Calu3 (cell line): ENCODE data around the gene DMAP1. TPM values are rescaled to one million over a fixed set of nuclear protein-coding genes. Genes with fewer than 3 reads are reported as not detected.

ENCODE experiments used
- BruUV-seq: library from RNA; stranded (reverse); fragments of 400-500 nt; replicated peaks from 2 replicates; lab custom pipeline; 2021; lab: Mats Ljungman, UMichigan
- CTCF ChIA-PET: fragments of 300-600 bp; sonication (Branson Sonifier 250); formaldehyde crosslinking; loops from one replicate; lab custom pipeline; 2022; ENCODE audit warnings: antibody characterized with exemption; lab: Charles Lee
- DNase-seq: peaks from one replicate; pipeline ENCODE4 v3.0.0; 2022
- H3K27ac Mint-ChIP-seq: one replicate; pipeline ENCODE4 v1.8.0; 2022; ENCODE audit warnings: mixed read lengths; ENCODE audit not compliant: unreplicated experiment
- H3K27me3 Mint-ChIP-seq: one replicate; pipeline ENCODE4 v1.8.0; 2022; ENCODE audit warnings: mixed read lengths; ENCODE audit not compliant: unreplicated experiment
- H3K36me3 Mint-ChIP-seq: one replicate; pipeline ENCODE4 v1.8.0; 2022; ENCODE audit warnings: mild to moderate bottlenecking, moderate library complexity, mixed read lengths; ENCODE audit not compliant: insufficient read depth, unreplicated experiment
- H3K4me1 Mint-ChIP-seq: one replicate; pipeline ENCODE4 v1.8.0; 2022; ENCODE audit warnings: mild to moderate bottlenecking, low read depth, mixed read lengths; ENCODE audit not compliant: unreplicated experiment
- H3K4me3 Mint-ChIP-seq: one replicate; pipeline ENCODE4 v1.8.0; 2022; ENCODE audit warnings: mild to moderate bottlenecking, low read depth, moderate library complexity, mixed read lengths; ENCODE audit not compliant: unreplicated experiment
- H3K9me3 Mint-ChIP-seq: one replicate; pipeline ENCODE4 v1.8.0; 2022; ENCODE audit warnings: low read depth, mixed read lengths; ENCODE audit not compliant: unreplicated experiment
- CTCF ChIP-seq: fragments of 200-600 bp; IDR thresholded peaks from one replicate; pipeline ENCODE4 v1.8.0; 2022; ENCODE audit warnings: antibody characterized with exemption; ENCODE audit not compliant: unreplicated experiment
- intact Hi-C: fragments of 100-400 bp; cut with micrococcal nuclease; formaldehyde crosslinking; loops from one replicate; pipeline ENCODE4 v1.10.0; 2022; ENCODE audit not compliant: unreplicated experiment
- total RNA-seq: library from RNA; stranded (reverse); gene quantifications from 2 replicates; pipeline ENCODE4 v1.2.3, GENCODE V29; 2022

Gene DMAP1
- total RNA-seq, 1 experiment from 2014 or later = 42.9 TPM

- Mint-ChIP-seq H3K4me3 (no peak overlapping the region), H3K27me3 (no peaks in the 10 kb centered on the region), H3K36me3 (no peaks in the 10 kb centered on the region), H3K27ac (no peak overlapping the region), H3K4me1 (no peaks in the 10 kb centered on the region), H3K9me3 (no peaks in the 10 kb centered on the region)
- TF ChIP-seq CTCF = no peak
- DNase-seq = no peak
- no TSS peak for BruUV-seq
- CTCF ChIA-PET = no interaction called here
- intact Hi-C loops = no loop called here
These were observed 37.0 kb downstream of the DMAP1 start for GRCh38 chr1:44250068-44250781.

- CTCF ChIA-PET = no interaction called here
- H3K4me3 Mint-ChIP-seq = no peak overlapping the region
- intact Hi-C loops = no loop called here
- H3K36me3 Mint-ChIP-seq = no peaks in the 10 kb centered on the region
- no peaks in the 10 kb centered on the region for H3K27me3 Mint-ChIP-seq
- no peak overlapping the region for H3K27ac Mint-ChIP-seq
- no peak for DNase-seq
- no peaks in the 10 kb centered on the region for H3K4me1 Mint-ChIP-seq
- TF ChIP-seq CTCF = no peak
- no TSS peak for BruUV-seq
- H3K9me3 Mint-ChIP-seq = no peaks in the 10 kb centered on the region
These were observed 38.2 kb downstream of the DMAP1 start for GRCh38 chr1:44251486-44251885.

GRCh38 chr1:44251989-44252671 lies 38.9 kb downstream of the DMAP1 start:
- CTCF ChIA-PET = no interaction called here
- Mint-ChIP-seq H3K9me3 (no peaks in the 10 kb centered on the region), H3K36me3 (no peaks in the 10 kb centered on the region), H3K4me3 (no peak overlapping the region), H3K27ac (no peak overlapping the region), H3K4me1 (no peaks in the 10 kb centered on the region), H3K27me3 (no peaks in the 10 kb centered on the region)
- no peak for DNase-seq
- intact Hi-C loops = no loop called here
- no peak for TF ChIP-seq CTCF
- no TSS peak for BruUV-seq

- CTCF ChIA-PET = interaction anchor here (0.6 kb wide), 1 partner anchor 387 kb away, joined by 4 read pairs; no protein-coding TSS in a partner anchor
- no peaks in the 10 kb centered on the region for H3K4me1 Mint-ChIP-seq
- no peak overlapping the region for H3K27ac Mint-ChIP-seq
- no peaks in the 10 kb centered on the region for H3K36me3 Mint-ChIP-seq
- H3K9me3 Mint-ChIP-seq = no peaks in the 10 kb centered on the region
- BruUV-seq = no TSS peak
- no peak for DNase-seq
- no peak overlapping the region for H3K4me3 Mint-ChIP-seq
- no peak for TF ChIP-seq CTCF
- intact Hi-C loops = no loop called here
- H3K27me3 Mint-ChIP-seq = no peaks in the 10 kb centered on the region
These were observed 41.2 kb downstream of the DMAP1 start for GRCh38 chr1:44254392-44254910.
